ENCODE results near the gene CCDC9B. TPM values are rescaled to one million over a fixed set of nuclear protein-coding genes. Genes with fewer than 3 reads are reported as not detected.
A peak's percentile ranks its signal among the peaks of the same experiment; 100 is the strongest.

Gene CCDC9B
- total RNA-seq, 1 experiment from 2014 or later, result 9.4 TPM

DNA sequence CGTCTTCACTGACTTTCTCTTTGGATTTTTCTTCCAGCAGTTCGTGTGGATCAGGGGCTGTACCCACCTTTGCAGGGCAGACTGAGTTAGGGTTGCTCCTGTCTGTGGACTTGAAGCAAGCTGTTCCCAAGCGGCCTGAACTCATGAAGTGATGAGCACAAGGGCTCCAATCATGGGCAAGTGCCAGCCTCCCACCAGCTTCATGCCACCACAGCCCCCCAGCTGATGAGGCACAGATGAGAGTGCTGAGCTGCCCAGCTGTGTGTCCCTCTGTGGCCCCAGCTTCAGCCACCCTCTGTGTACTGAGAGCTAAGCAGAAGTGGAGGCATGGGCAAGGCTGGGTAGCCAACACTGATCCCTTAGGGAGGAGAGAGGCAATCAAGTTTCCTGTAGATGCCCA is 29.7 kb downstream of the CCDC9B start:
- no peak for DNase-seq (ENCODE audit: extremely low read depth, low read depth)

DNA sequence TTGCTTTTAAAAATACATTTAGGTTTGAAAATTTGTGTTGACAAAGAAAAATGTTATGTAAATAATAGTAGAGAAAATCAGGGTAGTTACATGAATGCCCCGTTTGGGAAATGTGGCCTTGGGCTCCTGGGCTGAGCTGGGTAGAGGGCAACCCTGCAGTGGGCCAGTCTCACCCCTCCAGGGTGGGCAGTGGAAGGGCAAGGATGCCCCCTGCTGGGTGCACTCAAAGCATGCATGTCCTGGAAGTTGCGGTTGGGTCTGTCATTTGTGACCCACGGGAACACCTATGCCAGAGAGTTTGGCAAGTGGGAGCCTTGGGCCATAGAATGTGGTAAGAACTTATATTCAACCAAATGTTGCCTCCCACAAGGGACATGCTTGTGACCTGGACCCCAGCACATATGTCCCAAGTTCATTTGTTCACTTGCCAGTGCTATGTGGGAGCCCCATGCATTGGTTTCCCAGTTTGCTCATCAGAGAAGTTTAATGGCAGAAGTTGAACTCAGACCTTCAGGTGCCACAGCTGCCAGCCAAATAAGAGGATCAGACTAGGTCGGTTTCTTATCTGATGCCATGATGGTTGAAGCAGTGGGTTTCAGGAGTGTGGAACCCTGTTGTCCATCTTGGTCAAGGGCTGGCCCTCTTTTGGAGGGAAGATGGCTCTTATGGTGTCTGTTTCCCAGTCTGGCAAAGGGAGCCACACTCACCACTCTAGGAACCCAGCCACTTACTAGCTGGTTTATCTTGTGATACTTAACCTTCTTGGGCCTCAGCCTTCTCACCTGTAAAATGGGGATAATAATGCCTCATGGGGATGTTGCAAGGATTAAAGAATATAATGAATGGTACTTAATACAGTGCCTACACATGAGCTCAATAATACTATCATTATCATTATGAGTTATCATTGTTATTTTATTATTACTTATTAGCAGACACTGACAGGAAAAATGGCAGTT is 30.5 kb downstream of the CCDC9B start:
- DNase-seq (ENCODE audit: extremely low read depth, low read depth), result peak; percentile 55

- no peak for DNase-seq (ENCODE audit: extremely low read depth, low read depth)
These were observed 31.3 kb downstream of the CCDC9B start for GRCh38 chr15:40309344-40309862.

DNA sequence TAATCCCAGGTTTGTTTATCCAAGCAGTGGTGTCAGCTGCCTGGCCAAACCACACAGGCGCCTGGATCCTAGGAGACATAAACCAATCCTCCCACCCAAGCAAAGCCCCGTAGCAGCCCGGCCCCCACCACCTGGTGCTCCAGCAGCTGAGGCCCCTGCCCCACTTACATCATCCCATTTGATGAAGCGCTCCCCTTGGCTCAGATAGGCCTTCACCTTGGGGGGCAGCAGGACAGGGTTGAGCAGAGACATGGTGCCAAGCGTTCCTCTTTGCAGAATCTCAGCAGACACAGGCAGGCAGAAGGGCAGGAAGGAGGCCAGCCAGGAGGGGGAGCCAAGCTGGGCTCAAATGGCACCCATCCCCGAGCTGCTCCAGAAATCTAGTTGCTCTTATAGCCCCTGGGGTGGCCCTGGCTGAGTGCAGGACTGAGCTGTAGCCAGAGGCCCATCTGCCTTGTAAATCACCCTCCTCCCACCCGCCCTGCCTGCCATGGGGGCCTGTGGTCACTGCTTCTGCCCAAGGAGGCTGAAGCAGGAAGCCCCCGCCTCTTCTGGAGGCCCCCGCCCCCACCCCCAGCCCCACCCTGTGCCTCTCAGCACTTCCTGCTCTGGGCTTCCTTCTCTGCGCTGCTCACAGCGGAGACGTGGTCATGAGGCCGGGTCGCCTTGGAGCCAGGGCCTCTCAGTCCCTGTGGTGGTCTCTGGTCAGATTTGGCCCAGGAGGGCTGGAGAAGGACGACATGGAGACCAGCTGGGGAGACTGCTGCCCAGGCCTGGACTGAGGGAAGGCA is 33.1 kb downstream of the CCDC9B start, which contains the start of gene PLCB2:
Gene PLCB2, minus strand, starts transcription at position 515 of the 791 bp plus-strand sequence. Its CDS starts 263 bp downstream, at position 252.
- DNase-seq (ENCODE audit: extremely low read depth, low read depth), result no peak

- no peak for DNase-seq (ENCODE audit: extremely low read depth, low read depth)
These were observed 33.8 kb downstream of the CCDC9B start for GRCh38 chr15:40306908-40307307.

- no peak for DNase-seq (ENCODE audit: extremely low read depth, low read depth)
These were observed 34.4 kb downstream of the CCDC9B start for GRCh38 chr15:40306371-40306770.

DNA sequence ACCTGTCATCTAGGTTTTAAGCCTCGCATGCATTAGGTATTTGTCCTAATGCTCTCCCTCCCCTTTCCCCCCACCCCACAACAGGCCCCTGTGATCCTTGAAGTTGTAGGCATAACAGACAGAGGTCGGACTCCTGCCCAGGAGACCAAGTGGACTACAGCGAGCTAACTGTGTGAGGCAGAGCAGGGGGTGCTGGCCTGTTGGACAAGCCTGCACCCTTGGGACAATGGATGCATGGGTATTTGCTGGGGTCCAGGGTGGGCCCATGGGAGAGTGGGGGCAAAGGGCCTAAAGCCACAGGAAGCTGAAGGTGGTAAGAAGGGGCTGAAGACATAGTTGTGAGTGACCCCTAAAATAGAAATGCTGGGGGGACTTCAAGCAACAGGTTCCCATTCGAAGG is 35.5 kb downstream of the CCDC9B start:
- DNase-seq (ENCODE audit: extremely low read depth, low read depth), result no peak

DNA sequence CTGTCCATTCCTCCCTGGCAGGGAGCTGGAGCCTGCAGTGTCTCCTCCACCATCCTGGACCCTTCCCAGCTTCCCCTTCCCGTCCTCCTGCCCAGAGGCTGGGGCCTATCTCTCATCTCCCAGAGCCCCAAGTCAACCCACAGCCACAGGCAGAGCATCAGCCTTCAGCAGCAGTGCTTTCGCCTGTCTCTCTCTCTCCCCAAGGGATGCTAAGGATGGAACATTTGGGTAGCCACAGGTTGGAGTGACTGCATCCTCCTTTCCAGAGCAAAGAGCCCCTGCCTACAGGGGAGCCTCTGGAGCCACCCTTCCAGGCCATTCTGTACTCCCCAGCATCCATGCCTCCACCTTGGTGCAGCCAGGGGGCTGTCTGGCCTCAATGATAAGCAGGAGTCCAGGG is 37.2 kb downstream of the CCDC9B start:
- no peak for DNase-seq (ENCODE audit: extremely low read depth, low read depth)

DNA sequence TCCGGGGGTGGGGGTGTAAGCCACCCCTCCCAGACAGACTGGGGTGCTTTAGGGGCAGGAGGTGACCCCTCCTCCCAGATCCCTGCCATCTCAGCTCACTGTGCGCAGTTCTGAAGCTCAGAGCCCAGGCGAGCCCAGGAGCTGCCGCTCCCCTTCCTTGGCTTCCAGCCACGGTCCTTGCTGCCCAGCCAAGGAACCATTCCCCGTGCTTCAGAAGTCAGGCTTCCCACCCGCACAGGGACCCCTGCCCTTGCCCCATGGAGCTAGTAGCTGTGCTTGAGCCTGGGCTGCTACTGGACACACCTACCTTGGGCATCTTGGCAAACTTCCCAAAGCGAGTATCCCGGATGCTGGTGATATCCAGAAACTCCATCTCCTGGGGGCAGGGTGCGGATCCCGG is 37.8 kb downstream of the CCDC9B start:
- no peak for DNase-seq (ENCODE audit: extremely low read depth, low read depth)

GRCh38 chr15:40302288-40302886 is 38.4 kb downstream of the CCDC9B start:
- DNase-seq (ENCODE audit: extremely low read depth, low read depth), result no peak

DNA sequence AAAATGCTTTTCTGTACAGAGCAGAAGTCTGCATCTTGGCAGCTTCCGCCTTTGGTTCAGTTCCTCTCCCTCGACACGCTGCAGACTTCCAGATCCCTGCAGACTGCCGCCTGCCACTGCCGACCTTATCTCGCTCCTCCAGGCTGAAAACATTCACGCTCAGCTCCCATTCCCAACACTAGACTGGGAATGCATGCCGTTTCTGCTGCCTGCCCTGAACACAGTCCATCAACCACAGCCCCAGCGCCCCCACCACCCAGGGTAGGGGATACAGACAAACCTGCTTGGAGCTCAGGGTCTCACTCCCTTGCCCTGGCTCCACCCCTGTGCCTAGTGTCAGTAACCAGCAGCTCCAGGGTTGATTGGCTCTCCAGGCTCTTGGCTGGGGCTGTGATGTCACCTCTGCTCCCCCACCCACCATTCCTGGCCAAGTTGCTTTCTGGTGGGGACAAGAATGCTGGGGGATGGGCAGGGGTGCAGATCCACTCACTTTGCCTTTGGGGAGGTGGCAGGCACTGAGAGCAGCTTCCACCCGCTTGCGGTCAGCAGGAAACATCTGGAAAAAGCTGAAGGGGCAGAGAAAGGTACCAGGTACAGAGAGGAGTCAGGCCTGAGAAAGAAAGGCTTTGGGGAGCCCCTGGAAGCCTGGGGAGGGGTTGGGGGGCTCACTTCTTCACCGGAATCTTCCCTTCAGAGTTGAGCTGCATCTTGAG is 39.1 kb downstream of the CCDC9B start:
- no peak for DNase-seq (ENCODE audit: extremely low read depth, low read depth)

DNA sequence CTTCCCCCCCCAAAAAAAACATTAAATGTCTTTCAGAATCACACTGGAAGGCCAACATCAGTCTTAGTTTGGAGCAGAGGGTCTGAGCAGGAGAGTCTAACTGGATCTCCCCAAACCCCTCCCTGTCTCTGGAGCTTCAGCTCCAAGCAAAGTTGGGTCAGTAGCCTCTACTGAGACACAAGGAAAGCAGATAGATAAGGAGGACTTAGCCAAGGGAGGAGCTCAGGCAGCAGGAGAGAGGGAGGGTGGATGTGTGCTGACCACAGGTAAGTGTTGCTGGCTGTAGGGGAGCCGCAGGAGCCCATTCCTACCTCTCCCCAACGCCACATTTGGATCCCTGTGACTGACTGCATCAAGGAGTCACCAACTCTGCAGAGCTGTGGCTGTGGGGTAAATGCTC is 40.0 kb downstream of the CCDC9B start:
- DNase-seq (ENCODE audit: extremely low read depth, low read depth), result no peak

DNA sequence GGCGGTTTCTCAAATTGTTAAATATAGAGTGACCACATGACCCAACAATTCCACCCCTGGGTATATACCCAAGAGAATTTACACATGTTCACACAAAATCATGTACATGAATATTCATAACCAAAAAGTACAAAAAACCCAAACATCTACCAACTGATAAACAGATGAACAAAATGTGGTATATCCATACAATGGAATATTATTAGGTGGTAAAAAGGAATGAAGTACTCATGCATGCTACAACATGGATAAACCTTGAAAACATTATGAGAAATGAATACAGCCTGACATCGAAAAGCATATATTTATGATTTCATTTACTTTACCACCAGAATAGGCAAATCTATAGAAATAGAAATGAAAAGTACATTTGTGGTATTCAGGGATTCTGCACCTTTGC is 40.4 kb downstream of the CCDC9B start:
- DNase-seq (ENCODE audit: extremely low read depth, low read depth), result no peak

DNA sequence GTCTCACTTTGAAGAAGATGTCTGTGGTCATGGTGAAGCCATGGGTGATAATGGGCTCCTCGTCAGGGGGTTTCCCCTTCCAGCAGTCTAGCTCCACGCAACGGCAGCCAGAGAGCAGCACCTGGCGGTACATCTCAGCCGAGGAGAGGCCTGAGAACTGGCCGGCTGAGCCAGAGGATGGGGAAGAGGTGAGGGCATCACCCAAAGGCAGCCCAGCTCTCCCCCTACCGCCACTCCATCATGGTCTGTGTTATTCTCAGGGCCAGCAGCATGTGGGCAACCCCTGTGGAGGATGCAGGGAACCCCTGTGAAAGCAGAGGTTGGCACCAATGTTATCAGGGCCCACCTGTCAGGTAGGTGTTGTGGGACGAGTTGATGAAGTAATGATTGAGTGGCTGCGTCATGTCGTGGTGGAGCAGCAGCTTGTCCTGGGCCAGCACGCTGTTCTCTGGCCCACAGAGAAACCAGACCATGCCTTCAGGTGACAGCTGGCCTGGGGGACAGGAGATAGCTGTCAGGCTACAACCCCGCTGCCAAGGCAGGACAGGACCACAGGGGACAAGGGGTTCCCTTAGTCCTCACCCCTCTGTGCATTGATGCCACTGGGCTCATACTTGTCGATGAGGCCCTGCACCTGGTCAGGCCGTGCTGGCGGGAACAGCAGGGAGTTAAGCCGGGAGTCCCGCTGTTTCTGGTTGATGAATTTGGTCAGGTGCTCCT is 42.4 kb downstream of the CCDC9B start:
- no peak for DNase-seq (ENCODE audit: extremely low read depth, low read depth)

DNA sequence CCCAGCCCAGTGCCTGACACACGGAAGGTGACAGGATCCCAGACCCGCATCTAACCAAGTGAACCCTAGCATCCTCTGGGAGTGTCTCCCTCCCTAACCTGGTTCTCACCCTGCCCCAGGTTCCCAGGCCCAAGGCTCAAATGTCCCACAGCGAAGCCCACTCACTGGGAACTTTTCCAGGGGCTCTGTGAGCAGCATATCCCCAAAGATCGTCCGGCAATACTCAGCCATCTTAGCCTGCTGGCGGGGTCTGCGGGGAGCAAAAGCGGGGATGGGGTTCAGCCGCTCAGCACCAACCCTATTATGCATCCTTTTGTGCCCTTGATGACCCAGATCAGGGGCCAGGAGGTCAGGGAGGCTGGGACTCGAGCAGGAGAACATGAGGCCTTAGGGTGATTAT is 43.4 kb downstream of the CCDC9B start:
- no peak for DNase-seq (ENCODE audit: extremely low read depth, low read depth)

GRCh38 chr15:40296561-40297230 is 44.0 kb downstream of the CCDC9B start:
- no peak for DNase-seq (ENCODE audit: extremely low read depth, low read depth)

- DNase-seq (ENCODE audit: extremely low read depth, low read depth), result no peak
These were observed 44.7 kb downstream of the CCDC9B start for GRCh38 chr15:40295877-40296560.

- DNase-seq (ENCODE audit: extremely low read depth, low read depth), result no peak
These were observed 45.4 kb downstream of the CCDC9B start for GRCh38 chr15:40295297-40295696.

Data from NCI-H460 (cell line).